GM03348 (cell line): Measurements from ENCODE around the gene EYA2.
A peak's percentile ranks its signal among the peaks of the same experiment; 100 is the strongest.

ENCODE experiments used
- DNase-seq: peaks from one replicate; pipeline ENCODE4 v3.0.0; 2012; ENCODE audit warnings: low spot score

The EYA2 gene

GRCh38 chr20:47007826-47008655, 113.4 kb downstream of the EYA2 start:
- no peak for DNase-seq

DNA sequence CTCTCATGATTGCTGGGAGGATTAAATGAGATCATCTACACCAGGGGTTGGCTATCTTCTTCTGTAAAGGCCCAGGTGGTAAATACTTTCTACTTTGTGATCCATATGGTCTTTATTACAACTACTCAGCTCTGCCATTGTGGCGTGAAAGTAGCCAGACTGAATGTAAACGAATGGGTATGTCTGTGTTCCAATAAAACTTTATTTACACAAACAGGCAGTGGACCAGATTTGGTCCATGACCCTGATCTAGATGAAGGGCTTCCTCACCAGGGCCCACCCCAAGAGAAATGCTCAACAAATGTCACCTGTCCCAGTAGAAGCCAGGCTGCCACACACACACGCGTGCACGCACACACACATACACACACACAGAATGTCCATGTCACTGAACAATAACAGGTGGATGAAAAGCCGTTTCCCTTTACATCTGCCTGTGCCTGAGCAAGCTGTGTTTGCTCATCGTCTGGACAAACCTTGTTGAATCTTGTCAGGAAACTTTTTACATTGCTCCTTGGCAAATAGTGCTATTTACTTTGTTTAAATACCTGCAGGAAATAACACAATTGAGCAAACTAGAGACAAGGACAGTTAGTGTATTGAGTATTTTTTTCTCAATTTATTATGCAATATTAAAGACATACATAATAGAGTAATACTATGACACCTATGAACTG, 114.3 kb downstream of the EYA2 start:
- DNase-seq, result no peak

DNA sequence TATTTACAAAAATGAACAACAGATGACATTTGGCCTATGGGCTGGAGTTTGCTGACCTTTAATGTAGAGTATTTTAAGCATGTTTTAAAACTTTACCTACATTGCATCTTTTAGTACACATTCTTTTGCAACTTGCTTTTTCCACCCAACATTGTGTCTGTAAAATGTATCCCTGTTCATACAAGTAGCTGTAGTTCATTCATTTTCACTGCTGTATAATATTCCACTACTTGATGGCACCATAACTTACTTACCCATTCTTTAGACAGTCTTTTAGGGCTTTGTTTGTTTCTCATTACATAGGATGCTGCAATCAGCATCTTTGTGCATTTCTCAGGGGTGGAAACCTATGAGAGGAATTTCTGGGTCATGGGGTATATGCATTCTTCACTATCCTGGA, 115.1 kb downstream of the EYA2 start:
- DNase-seq, result no peak

DNA sequence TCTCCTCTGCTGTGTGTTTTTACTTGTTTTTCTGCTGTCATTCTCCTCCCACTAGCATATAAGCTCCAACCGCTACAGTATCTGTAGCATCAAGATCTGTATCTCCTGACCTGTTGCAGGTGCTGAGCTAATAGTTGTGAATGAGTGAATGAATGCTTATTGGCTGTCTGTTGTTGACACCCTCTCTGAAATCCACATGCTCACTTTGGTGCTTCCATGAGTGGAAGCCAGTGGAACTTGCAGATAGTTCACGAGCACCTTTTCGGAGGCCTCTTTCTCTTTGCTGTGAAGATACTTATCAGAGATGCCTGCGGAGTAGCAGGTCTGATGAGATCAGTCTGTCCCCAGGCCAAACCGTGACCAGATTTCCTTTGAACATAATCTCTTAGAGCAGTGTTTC, 117.3 kb downstream of the EYA2 start:
- DNase-seq, result no peak

GRCh38 chr20:47013606-47014005, 119.0 kb downstream of the EYA2 start:
- no peak for DNase-seq

DNA sequence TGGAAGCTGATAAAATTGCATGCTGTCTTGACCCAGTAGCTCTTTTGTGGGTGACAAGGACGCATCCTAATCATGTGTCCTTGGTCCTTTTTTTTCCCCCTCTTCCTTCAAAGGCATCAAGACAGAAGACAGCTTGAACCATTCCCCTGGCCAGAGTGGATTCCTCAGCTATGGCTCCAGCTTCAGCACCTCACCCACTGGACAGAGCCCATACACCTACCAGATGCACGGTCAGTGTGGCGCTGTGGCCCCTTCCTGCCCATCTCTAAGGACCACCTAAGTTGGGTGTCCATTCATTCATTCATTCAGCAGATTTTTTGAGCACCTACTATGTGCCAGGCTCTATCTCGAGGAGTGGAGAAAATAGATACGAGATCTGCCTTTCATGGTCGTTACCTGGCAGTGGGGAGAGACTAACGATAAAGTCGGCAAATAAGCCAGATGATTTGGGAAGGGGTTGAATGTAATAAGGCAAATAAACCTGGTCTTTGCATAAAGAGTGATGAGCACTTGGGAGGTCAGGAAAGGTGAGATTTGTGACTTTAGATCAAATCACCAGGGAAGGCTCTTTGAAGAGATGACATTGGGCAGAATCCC, 121.5 kb downstream of the EYA2 start:
- no peak for DNase-seq

- DNase-seq, result no peak
Observed at GRCh38 chr20:47018381-47018780, 123.7 kb downstream of the EYA2 start.

- peak; percentile 73 for DNase-seq
Observed at GRCh38 chr20:47019121-47019824, 124.6 kb downstream of the EYA2 start.

GRCh38 chr20:47020231-47020630, 125.6 kb downstream of the EYA2 start:
- no peak for DNase-seq

DNA sequence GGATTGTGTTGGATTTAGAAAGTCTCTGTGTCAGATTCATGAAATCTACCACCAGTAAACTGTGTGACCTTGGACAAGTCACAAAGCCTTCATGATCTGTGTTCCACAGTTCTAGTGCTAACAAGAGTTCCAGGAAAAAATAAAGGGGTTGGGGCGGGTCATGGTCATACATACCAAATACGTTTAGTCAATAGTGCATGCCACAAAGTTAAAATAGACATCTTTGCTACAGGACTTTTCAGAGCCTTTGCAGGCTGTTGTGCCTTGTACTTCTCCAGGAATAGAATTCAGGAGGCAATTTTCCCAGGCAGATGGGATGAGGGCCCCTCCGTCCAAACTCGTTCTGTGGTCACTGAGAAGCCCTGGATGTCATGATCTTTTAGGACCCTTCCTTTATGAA, 127.2 kb downstream of the EYA2 start:
- DNase-seq, result no peak

DNA sequence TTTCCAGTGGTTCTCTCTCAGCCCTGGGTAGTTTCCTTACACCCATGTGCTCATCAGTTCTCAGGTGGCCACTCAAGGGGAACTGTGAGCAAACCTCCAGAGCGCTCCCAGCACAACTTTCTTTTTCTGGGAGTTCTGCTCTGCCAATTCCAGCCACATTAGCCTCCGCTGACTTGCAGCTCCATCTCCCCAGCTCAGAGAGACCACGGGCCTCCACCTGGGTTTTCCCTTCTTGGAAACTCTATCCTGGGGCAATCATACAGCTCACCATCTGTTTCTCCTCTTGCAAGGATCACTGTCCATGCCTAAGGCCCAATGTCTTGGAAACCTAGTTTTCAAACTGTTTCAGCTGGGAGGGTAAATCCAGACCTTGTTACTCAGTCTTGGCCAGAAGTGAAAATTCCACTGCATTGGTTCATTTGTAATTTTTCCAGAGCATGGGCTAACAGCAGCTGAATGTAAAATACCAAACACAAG, 129.9 kb downstream of the EYA2 start:
- DNase-seq, result peak; percentile 24

DNA sequence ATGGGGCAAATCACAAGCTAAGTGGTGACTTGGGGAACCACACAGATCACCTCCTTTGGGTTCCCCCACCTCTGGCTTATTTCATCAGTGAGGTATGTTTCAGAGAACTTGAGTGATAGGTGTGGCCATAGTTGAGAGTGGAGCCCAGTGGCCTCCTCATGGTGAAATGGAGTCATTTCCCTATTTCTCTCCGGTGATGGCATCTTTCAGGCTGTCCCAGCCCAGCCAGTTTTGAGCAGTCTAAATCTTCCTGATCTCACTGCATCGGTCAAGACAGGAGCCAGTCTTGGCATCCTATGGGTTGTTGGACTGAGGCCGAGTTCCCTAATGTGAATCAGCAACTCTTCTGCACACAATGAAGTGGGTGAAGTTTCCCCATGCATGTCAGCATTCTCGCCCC, 132.4 kb downstream of the EYA2 start:
- no peak for DNase-seq

DNA sequence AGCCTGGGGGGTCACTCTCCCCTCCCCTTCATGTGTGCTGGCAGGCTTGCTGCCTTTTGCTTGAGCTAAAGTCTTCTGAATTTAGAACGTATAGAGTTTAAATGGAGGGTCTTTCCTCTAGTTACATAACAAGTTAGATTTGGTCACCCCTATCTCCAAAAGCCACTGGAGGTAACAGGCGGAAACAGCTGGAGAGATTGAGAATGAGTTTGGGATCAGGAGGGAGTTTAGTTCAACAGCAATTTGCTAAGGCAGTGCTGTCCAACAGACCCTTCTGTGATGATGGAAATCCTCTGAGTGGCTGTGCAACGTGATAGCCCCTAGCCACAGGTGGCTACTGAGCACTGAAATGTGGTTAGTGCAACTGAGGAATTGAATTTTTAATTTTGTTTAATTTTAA, 132.8 kb downstream of the EYA2 start:
- DNase-seq, result no peak

DNA sequence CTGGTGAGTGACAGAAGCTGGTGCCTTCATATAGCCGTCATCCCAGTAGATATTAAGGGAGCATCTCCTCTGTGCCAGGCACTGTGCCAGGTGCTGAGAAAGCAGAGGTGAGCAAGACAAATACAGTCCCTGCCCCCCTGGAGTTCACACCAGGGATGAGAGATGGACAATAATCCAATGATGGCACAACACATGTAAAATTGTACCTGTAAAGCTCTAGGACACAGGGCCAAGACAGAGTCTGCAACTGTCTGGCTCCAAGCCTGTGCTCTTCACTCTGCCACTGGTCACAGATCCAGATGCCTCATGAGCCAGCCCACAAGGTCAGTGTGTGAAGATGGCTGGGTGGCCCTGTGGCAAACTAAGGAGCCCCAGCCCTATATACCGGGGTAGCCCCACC, 133.8 kb downstream of the EYA2 start:
- DNase-seq, result no peak

GRCh38 chr20:47029845-47030244, 135.2 kb downstream of the EYA2 start:
- no peak for DNase-seq

DNA sequence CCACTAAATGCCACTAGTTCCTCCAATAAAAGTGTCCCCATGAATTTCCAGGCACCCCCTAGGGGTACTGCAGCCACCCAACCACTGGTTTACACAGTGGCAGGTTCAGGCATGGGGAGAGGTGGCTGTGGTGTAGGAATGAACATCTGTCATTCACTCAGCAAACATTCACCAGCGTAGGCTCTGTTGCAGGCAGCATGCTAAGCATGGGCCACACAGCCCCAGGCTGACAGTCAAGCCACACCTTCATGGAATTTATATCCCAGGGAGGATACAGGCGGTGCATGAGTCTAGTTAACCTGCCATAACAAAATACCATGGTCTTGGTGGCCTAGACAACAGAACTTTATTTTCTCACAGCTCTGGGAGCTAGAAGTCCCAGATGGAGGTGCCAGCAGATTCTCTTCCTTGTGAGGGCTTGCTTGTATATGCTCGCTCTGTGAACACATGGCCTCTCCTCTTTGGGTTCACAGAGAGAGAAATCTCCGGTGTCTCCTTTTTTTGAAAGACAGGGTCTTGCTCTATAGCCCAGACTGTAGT, 135.7 kb downstream of the EYA2 start:
- DNase-seq, result no peak

DNA sequence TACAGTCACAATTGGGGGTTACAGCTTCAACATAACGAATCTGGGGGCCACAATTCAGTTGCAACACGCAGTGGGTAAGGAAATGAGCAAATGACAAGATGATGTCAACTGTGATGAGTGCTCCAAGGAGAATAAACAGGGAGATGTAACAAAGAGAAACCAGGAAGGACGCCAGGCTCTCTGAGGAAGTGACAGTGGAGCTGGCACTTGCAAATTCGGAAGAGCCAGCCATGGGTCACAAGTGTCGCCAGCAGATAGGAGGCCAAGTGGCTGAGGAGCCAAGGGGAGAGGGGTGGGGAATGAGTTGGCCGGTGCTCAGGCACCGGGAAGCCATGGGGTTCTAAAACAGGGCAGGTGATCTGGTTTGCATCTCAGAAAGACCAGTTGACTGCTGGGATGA, 136.4 kb downstream of the EYA2 start:
- no peak for DNase-seq

DNA sequence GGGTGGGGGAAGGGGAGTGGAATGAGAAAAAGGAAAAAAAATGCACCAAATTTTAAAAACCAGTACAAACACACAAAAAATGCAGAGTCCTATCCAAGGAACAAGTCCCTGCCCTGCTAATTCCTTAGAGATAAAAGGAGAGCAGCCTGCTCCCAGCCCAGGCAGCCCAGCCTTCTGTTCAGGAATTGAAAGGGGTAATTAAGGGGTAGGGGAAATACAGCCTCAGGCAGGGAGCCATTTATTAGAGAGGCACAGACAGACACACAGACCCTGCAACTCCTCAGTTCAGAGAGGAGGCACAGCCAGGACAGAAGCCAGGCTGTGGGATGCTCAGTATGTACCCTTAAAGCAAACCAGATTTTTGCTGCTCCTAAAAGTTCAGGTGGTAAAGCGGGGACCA, 137.2 kb downstream of the EYA2 start:
- DNase-seq, result no peak

DNA sequence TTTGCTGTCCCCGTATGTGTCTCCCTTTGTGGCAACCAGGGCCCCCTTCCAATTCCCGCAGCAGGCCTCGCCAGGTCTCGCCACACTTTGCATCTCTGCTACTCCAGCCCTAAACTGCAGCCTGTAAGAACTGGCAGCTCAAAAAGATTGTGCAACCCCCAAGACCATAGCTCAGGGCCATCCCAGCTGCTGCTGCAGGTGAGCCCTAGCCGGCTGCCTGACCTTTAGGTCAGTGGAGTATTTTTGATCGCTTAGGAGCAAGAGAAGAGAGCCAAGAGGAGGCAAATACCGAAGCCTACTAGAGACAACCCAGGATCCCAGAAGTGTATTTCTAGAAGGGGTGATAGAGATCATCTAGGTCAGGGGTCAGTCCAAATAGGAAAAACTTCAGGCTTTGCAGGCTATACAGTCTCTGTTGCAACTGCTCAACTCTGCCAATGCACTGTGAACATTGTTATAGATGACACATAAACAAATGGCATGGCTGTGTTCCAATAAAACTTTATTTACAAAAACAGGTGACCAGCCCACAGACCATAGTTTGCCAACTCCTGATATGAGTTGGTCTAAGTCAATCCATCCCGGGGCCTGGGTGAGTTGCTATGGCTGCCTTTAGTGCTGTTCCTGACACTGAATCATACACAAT, 138.4 kb downstream of the EYA2 start:
- no peak for DNase-seq

DNA sequence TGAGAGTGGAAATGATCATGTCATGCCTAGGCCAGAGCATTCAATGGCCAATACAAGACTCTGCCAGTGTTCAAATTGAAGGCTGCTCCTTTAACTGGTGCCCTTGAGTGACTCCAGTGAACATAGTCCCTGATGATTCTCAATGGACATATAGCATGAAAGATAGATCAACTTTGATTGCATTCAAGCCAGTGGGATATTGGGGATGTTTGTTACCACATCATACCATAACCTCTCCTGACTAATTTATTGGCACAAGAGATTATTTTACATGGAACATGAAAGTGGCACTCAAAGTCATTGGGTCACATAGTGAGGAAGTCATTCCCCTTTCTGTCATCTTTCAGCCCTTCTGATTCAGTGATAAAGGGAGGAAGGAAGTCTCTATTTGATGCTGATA, 139.0 kb downstream of the EYA2 start:
- no peak for DNase-seq

GRCh38 chr20:47035026-47035590, 140.5 kb downstream of the EYA2 start:
- DNase-seq, result no peak
